Transverse colon (tissue), 4 donors: ENCODE data around the gene SEPTIN5.
A peak's percentile ranks its signal among the peaks of the same experiment; 100 is the strongest.

ENCODE experiments used
- POLR2A ChIP-seq: fragments of 450-650 bp; IDR thresholded peaks from one replicate; pipeline ENCODE4 v1.6.1; 2016; ENCODE audit warnings: antibody characterized with exemption, mild to moderate bottlenecking, moderate library complexity
- POLR2AphosphoS5 ChIP-seq, 3 donors: sonication (generic); formaldehyde crosslinking; IDR thresholded peaks; one replicate each; pipeline ENCODE4 v1.6.1; 2016; ENCODE audit warnings: antibody characterized with exemption in 3 of 3
- TF ChIP-seq, protein P1 (sequence below), 5 experiments: fragments of 200-600 bp in 3 of 5; fragments of 450-650 bp in 2 of 5; sonication (generic) in 3 of 5; IDR thresholded peaks; 1 replicate in 2 of 5; 2 replicates in 3 of 5; pipeline ENCODE4 v1.5.1; 2016 to 2017; ENCODE audit warnings: antibody characterized with exemption in 5 of 5, inconsistent platforms in 3 of 5, mild to moderate bottlenecking in 2 of 5, moderate library complexity in 1 of 5

DNA sequence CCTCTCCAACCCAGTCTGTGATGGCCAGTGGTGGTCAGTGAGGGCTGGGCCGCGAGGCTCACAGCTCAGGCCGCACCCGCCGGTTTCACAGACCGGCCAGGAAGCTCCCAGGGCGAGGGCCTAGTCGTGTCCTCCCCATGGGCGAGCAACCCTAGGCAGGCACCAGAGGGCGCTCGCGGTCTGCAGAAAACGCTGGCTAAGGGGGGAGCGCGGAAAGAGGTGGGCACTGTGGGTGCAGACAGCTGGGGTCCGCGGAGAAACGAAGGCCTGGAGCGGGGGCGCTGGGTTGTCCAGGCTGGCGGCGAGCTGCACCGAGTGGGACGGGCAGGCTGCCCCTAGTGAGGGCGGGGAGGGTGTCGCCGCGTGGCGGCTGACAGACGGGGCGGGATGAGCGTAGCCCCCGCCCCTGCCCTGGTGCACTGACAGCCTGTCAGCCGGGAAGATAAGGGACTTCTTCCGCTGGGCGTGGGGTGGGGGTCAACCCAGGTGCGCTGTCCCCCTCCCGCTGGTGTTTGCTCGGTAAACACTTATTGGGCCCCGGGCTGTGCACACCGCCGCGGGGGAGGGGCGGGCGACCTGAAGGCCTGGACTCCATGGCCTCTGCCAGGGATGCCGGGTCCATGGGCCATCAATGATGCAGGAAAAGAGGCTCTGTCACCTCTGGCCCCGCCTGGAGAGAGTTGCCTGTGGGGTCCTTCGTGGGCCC, 16.5 kb downstream of the SEPTIN5 start:
- no peak for TF ChIP-seq POLR2AphosphoS5 (IDR thresholded peaks at IDR 0.05)
- TF ChIP-seq, protein P1, sequence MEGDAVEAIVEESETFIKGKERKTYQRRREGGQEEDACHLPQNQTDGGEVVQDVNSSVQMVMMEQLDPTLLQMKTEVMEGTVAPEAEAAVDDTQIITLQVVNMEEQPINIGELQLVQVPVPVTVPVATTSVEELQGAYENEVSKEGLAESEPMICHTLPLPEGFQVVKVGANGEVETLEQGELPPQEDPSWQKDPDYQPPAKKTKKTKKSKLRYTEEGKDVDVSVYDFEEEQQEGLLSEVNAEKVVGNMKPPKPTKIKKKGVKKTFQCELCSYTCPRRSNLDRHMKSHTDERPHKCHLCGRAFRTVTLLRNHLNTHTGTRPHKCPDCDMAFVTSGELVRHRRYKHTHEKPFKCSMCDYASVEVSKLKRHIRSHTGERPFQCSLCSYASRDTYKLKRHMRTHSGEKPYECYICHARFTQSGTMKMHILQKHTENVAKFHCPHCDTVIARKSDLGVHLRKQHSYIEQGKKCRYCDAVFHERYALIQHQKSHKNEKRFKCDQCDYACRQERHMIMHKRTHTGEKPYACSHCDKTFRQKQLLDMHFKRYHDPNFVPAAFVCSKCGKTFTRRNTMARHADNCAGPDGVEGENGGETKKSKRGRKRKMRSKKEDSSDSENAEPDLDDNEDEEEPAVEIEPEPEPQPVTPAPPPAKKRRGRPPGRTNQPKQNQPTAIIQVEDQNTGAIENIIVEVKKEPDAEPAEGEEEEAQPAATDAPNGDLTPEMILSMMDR (IDR thresholded peaks at IDR 0.05): peak; percentile 95 to 96 (median 96)
- TF ChIP-seq POLR2A: no peak
